ENCODE measurements around the gene WNT3. TPM values are rescaled to one million over a fixed set of nuclear protein-coding genes. Genes with fewer than 3 reads are reported as not detected.

WNT3 gene
- total and polyA plus RNA-seq, 2 donors (not counting 3 experiments of a cell fraction or from before 2014, with no cell fraction given) = 1.4 to 2.1 TPM

DNA sequence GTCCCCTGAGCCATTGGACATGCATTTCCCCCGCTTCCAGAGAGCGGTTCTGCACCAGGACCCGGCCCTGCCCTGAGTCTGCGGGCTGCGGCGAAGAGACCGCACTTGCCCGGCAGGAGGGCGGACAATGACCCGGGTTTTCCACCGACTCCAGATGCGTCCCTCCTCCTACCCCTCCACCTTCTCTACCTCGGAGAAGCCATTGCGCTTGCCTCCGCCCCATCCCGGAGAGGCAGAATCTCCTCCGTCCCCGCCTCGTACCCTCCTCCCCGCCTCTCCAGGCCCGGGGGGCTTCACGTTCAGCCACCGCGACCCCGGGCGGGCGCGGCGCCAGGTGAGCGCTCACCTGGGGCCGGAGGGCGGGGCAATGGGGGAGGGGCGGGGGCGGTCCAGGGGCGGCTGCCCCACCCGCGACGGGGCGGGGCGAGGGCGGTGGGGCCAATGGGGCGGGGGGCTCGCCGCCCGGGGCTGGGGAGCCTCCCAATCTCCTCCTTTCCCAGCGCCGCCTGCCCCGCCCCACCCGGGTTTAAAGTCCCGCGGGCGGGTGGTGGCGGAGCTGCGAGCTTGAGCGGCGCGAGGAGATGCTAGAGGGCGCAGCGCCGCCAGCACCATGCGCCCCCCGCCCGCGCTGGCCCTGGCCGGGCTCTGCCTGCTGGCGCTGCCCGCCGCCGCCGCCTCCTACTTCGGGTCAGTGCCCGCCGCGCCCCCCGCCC lies 32.7 kb upstream of the WNT3 start, which contains the start of gene WNT9B:
WNT9B (plus strand) TSS at position 555 of the 713 bp plus-strand sequence; CDS start at position 611, 56 bp downstream.
- TF ChIP-seq, protein P1, sequence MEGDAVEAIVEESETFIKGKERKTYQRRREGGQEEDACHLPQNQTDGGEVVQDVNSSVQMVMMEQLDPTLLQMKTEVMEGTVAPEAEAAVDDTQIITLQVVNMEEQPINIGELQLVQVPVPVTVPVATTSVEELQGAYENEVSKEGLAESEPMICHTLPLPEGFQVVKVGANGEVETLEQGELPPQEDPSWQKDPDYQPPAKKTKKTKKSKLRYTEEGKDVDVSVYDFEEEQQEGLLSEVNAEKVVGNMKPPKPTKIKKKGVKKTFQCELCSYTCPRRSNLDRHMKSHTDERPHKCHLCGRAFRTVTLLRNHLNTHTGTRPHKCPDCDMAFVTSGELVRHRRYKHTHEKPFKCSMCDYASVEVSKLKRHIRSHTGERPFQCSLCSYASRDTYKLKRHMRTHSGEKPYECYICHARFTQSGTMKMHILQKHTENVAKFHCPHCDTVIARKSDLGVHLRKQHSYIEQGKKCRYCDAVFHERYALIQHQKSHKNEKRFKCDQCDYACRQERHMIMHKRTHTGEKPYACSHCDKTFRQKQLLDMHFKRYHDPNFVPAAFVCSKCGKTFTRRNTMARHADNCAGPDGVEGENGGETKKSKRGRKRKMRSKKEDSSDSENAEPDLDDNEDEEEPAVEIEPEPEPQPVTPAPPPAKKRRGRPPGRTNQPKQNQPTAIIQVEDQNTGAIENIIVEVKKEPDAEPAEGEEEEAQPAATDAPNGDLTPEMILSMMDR (IDR thresholded peaks at IDR 0.05; ENCODE audit: extremely low read depth in 1 of 2, insufficient read depth in 1 of 2, low read depth in 1 of 2, low read length in 2 of 2) = no peak
- TF ChIP-seq, protein P2, sequence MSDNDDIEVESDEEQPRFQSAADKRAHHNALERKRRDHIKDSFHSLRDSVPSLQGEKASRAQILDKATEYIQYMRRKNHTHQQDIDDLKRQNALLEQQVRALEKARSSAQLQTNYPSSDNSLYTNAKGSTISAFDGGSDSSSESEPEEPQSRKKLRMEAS (IDR thresholded peaks at IDR 0.05; ENCODE audit: insufficient read depth, insufficient read length) = no peak
- no peak for TF ChIP-seq POLR2AphosphoS5 (IDR thresholded peaks at IDR 0.05; ENCODE audit: insufficient read depth, low read depth, low read length)
- TF ChIP-seq GATA2 (IDR thresholded peaks at IDR 0.05; ENCODE audit: insufficient read depth, insufficient read length, low read depth, low read length) = no peak
- no peak for TF ChIP-seq POLR2A (IDR thresholded peaks at IDR 0.05; ENCODE audit: low read depth, low read length)
- no peak for TF ChIP-seq MYC (IDR thresholded peaks at IDR 0.05; ENCODE audit: low read depth, low read length)
- FAIRE-seq (no peak), DNase-seq (ENCODE audit: low read depth, low spot score) (no peak)
- intact Hi-C loops (cut with micrococcal nuclease) (no loop called here), dilution Hi-C loops (cut with MboI; ENCODE audit: extremely low pct_ligation_motif_present, low sequenced_read_pairs) (no loop called here)
- POLR2A ChIA-PET = no interaction called here
- BruUV-seq (replicated peaks) = no TSS peak
- Histone ChIP-seq H3K4me2 (ENCODE audit: insufficient read depth, low read length) (peak within 1 kb of the TSS; percentile 25), H2AFZ (ENCODE audit: low read depth, low read length) (peak within 1 kb of the TSS; percentile 21), H3K4me3 (replicated peaks in 1 of 3; ENCODE audit: insufficient read depth in 1 of 3, low read depth in 1 of 3, low read length in 3 of 3) (peak within 1 kb of the TSS in 1 of 3 experiments; percentile 0), H3K79me2 (ENCODE audit: control insufficient read depth, insufficient read depth, low read length) (no peaks in the 10 kb centered on the region), H3K9ac (replicated peaks; ENCODE audit: extremely low read depth, insufficient read depth, low read length) (no peak within 1 kb of the TSS), H3K9me3 (replicated peaks; ENCODE audit: control insufficient read depth, insufficient read depth, low read length) (no peaks in the 10 kb centered on the region), H3K4me1 (ENCODE audit: control insufficient read depth, extremely low read depth, insufficient read depth, low read length) (no peaks in the 10 kb centered on the region), H3K36me3 (ENCODE audit: control insufficient read depth in 2 of 2, extremely low read depth in 1 of 2, insufficient read depth in 2 of 2, low read length in 2 of 2) (no peaks in the 10 kb centered on the region), H3K27me3 (ENCODE audit: control insufficient read depth in 2 of 2, insufficient read depth in 2 of 2, low read length in 2 of 2) (peaks cover 33 to 49% of the 10 kb centered on the region in 2 experiments), H4K20me1 (replicated peaks; ENCODE audit: control insufficient read depth, extremely low read depth, insufficient read depth, low read length) (no peaks in the 10 kb centered on the region), H3K9me1 (replicated peaks; ENCODE audit: control insufficient read depth, extremely low read depth, insufficient read depth, low read length) (no peaks in the 10 kb centered on the region), H3K27ac (ENCODE audit: insufficient read depth, low read depth, low read length) (no peak within 1 kb of the TSS)
- CTCF ChIA-PET = no interaction called here

All from endothelial cell of umbilical vein (primary cell).